ENCODE results near the gene MOB1B.

MOB1B gene

GRCh38 chr4:70927502-70928137 lies 25.5 kb downstream of the MOB1B start:
- Histone ChIP-seq H3K4me3 (ENCODE audit: low read depth, low read length) (no peak overlapping the region), H3K27ac (no peak overlapping the region)
- DNase-seq: no peak

GRCh38 chr4:70930530-70931256 lies 28.5 kb downstream of the MOB1B start:
- in situ Hi-C loops (cut with HindIII; ENCODE audit: low pct_ligation_motif_present, low sequenced_read_pairs): no loop called here
- TF ChIP-seq CTCF (IDR thresholded peaks at IDR 0.05; ENCODE audit: low read depth, low read length, missing control alignments): no peak
- H3K27me3 ChIP-seq (replicated peaks): no peaks in the 10 kb centered on the region
- H3K36me3 ChIP-seq (replicated peaks): no peaks in the 10 kb centered on the region
- DNase-seq: no peak
- H3K4me3 ChIP-seq (ENCODE audit: low read depth, low read length): no peak overlapping the region
- no peak overlapping the region for H3K27ac ChIP-seq

More at GRCh38 chr4:70927502-70928137, 25.5 kb downstream of the MOB1B start:
- Histone ChIP-seq H3K36me3 (replicated peaks) (no peaks in the 10 kb centered on the region), H3K27me3 (replicated peaks) (no peaks in the 10 kb centered on the region)
- TF ChIP-seq CTCF (IDR thresholded peaks at IDR 0.05; ENCODE audit: low read depth, low read length, missing control alignments): no peak
- in situ Hi-C loops (cut with HindIII; ENCODE audit: low pct_ligation_motif_present, low sequenced_read_pairs): no loop called here

GRCh38 chr4:70931347-70931746 lies 29.2 kb downstream of the MOB1B start:
- no peaks in the 10 kb centered on the region for H3K27me3 ChIP-seq (replicated peaks)
- no peak for DNase-seq
- TF ChIP-seq CTCF (IDR thresholded peaks at IDR 0.05; ENCODE audit: low read depth, low read length, missing control alignments): no peak
- no peak overlapping the region for H3K27ac ChIP-seq
- no peaks in the 10 kb centered on the region for H3K36me3 ChIP-seq (replicated peaks)
- in situ Hi-C loops (cut with HindIII; ENCODE audit: low pct_ligation_motif_present, low sequenced_read_pairs): no loop called here
- no peak overlapping the region for H3K4me3 ChIP-seq (ENCODE audit: low read depth, low read length)

- Histone ChIP-seq H3K27ac (no peak overlapping the region), H3K36me3 (replicated peaks) (no peaks in the 10 kb centered on the region), H3K27me3 (replicated peaks) (no peaks in the 10 kb centered on the region), H3K4me3 (ENCODE audit: low read depth, low read length) (no peak overlapping the region)
- TF ChIP-seq CTCF (IDR thresholded peaks at IDR 0.05; ENCODE audit: low read depth, low read length, missing control alignments): no peak
- no peak for DNase-seq
- in situ Hi-C loops (cut with HindIII; ENCODE audit: low pct_ligation_motif_present, low sequenced_read_pairs): no loop called here
Observed at GRCh38 chr4:70932984-70933383, 30.8 kb downstream of the MOB1B start.

- H3K27me3 ChIP-seq (replicated peaks): no peaks in the 10 kb centered on the region
- H3K27ac ChIP-seq: no peak overlapping the region
- H3K36me3 ChIP-seq (replicated peaks): no peaks in the 10 kb centered on the region
- TF ChIP-seq CTCF (IDR thresholded peaks at IDR 0.05; ENCODE audit: low read depth, low read length, missing control alignments): no peak
- no peak for DNase-seq
- no peak overlapping the region for H3K4me3 ChIP-seq (ENCODE audit: low read depth, low read length)
- in situ Hi-C loops (cut with HindIII; ENCODE audit: low pct_ligation_motif_present, low sequenced_read_pairs): no loop called here
Observed at GRCh38 chr4:70935038-70935695, 33.0 kb downstream of the MOB1B start.
